Ishikawa (cell line): ENCODE results near the gene PARN.

ENCODE experiments used
- CEBPB ChIP-seq: IDR thresholded peaks from 2 replicates; pipeline ENCODE4 v1.6.1; 2012
- CREB1 ChIP-seq: IDR thresholded peaks from 2 replicates; pipeline ENCODE4 v1.6.1; 2012; ENCODE audit warnings: low read depth
- EGR1 ChIP-seq: IDR thresholded peaks from 2 replicates; pipeline ENCODE4 v1.6.1; 2012
- EP300 ChIP-seq: IDR thresholded peaks from 2 replicates; pipeline ENCODE4 v1.6.1; 2012; ENCODE audit warnings: borderline replicate concordance
- FOXM1 ChIP-seq: IDR thresholded peaks from 2 replicates; pipeline ENCODE4 v1.6.1; 2012; ENCODE audit warnings: low read depth, borderline replicate concordance
- MAX ChIP-seq: IDR thresholded peaks from 2 replicates; pipeline ENCODE4 v1.6.1; 2012
- NFIC ChIP-seq: IDR thresholded peaks from 2 replicates; pipeline ENCODE4 v1.6.1; 2012
- RAD21 ChIP-seq: IDR thresholded peaks from 2 replicates; pipeline ENCODE4 v1.6.1; 2012; ENCODE audit warnings: low read depth
- REST ChIP-seq: IDR thresholded peaks from 2 replicates; pipeline ENCODE4 v1.6.1; 2012; ENCODE audit warnings: low read depth, mild to moderate bottlenecking
- TAF1 ChIP-seq: IDR thresholded peaks from 2 replicates; pipeline ENCODE4 v1.6.1; 2012; ENCODE audit warnings: low read depth, mild to moderate bottlenecking
- TCF12 ChIP-seq: IDR thresholded peaks from 2 replicates; pipeline ENCODE4 v1.6.1; 2012; ENCODE audit warnings: low read depth
- TEAD4 ChIP-seq: IDR thresholded peaks from 2 replicates; pipeline ENCODE4 v1.6.1; 2012
- USF1 ChIP-seq: IDR thresholded peaks from 2 replicates; pipeline ENCODE4 v1.6.1; 2012
- YY1 ChIP-seq: IDR thresholded peaks from 2 replicates; pipeline ENCODE4 v1.6.1; 2012; ENCODE audit warnings: low read depth
- ZBTB7A ChIP-seq: IDR thresholded peaks from 2 replicates; pipeline ENCODE4 v1.6.1; 2012; ENCODE audit warnings: low read depth

The PARN gene

GRCh38 chr16:14490235-14490634, 139.8 kb downstream of the PARN start:
- TF ChIP-seq MAX = no peak
- no peak for TF ChIP-seq ZBTB7A
- no peak for TF ChIP-seq REST
- no peak for TF ChIP-seq FOXM1
- no peak for TF ChIP-seq USF1
- no peak for TF ChIP-seq TAF1
- no peak for TF ChIP-seq TEAD4
- no peak for TF ChIP-seq TCF12
- no peak for TF ChIP-seq CEBPB
- no peak for TF ChIP-seq RAD21
- TF ChIP-seq EP300 = no peak
- no peak for TF ChIP-seq NFIC

GRCh38 chr16:14489460-14489859, 140.6 kb downstream of the PARN start:
- TF ChIP-seq USF1 (peak; percentile 22; the same call in 1 of the 2 replicates), RAD21 (peak; percentile 19; the same call in 1 of the 2 replicates), MAX (peak; percentile 51; the same call in 1 of the 2 replicates), TEAD4 (no peak)

- TF ChIP-seq USF1 (no peak), NFIC (no peak), CEBPB (no peak), TCF12 (no peak), CREB1 (no peak)
Measured at GRCh38 chr16:14487579-14487978, 142.5 kb downstream of the PARN start.

- TF ChIP-seq USF1 = peak; percentile 57
- no peak for TF ChIP-seq YY1
- no peak for TF ChIP-seq REST
- TF ChIP-seq EGR1 = no peak
- no peak for TF ChIP-seq CEBPB
- no peak for TF ChIP-seq EP300
- TF ChIP-seq NFIC = peak; percentile 70
- TF ChIP-seq MAX = peak; percentile 93
- TF ChIP-seq CREB1 = no peak
- TF ChIP-seq FOXM1 = no peak
- TF ChIP-seq TEAD4 = peak; percentile 53; the same call in 1 of the 2 replicates
- TF ChIP-seq TAF1 = no peak
- no peak for TF ChIP-seq ZBTB7A
- 0 out of 2 replicates have a peak, but pooled peaks have one; percentile 4 for TF ChIP-seq RAD21
- peak; percentile 51 for TF ChIP-seq TCF12
Measured at GRCh38 chr16:14486520-14487303, 143.3 kb downstream of the PARN start.

GRCh38 chr16:14485811-14486519, 144.1 kb downstream of the PARN start:
- no peak for TF ChIP-seq MAX
- no peak for TF ChIP-seq EGR1
- no peak for TF ChIP-seq NFIC
- no peak for TF ChIP-seq EP300
- no peak for TF ChIP-seq ZBTB7A
- TF ChIP-seq TEAD4 = no peak
- no peak for TF ChIP-seq REST
- no peak for TF ChIP-seq CREB1
- TF ChIP-seq YY1 = no peak
- TF ChIP-seq USF1 = no peak
- no peak for TF ChIP-seq FOXM1
- no peak for TF ChIP-seq RAD21
- no peak for TF ChIP-seq TCF12
- TF ChIP-seq CEBPB = no peak
- no peak for TF ChIP-seq TAF1
